Loucy (cell line): ENCODE measurements around the gene TAS2R4.
A peak's percentile ranks its signal among the peaks of the same experiment; 100 is the strongest.

Experiments used
- H2AFZ ChIP-seq: fragments of 200-600 bp; sonication (generic); 2 replicates; pipeline ENCODE4 v1.6.0; 2016; ENCODE audit warnings: antibody characterized with exemption, mild to moderate bottlenecking, low read length, moderate library complexity
- H3F3A ChIP-seq: fragments of 200-600 bp; 2 replicates; pipeline ENCODE4 v1.6.0; 2016; ENCODE audit warnings: antibody characterized with exemption, low read depth, mild to moderate bottlenecking
- H3K27me3 ChIP-seq: fragments of 200-600 bp; sonication (generic); 2 replicates; pipeline ENCODE4 v1.6.1; 2014; ENCODE audit warnings: low read length, mild to moderate bottlenecking; ENCODE audit not compliant: insufficient read depth, poor library complexity, severe bottlenecking
- H3K36me3 ChIP-seq: fragments of 200-600 bp; sonication (generic); 2 replicates; pipeline ENCODE4 v1.6.1; 2016; ENCODE audit warnings: low read length; ENCODE audit not compliant: insufficient read depth
- H3K4me1 ChIP-seq: fragments of 200-600 bp; sonication (generic); 2 replicates; pipeline ENCODE4 v1.5.1; 2014; ENCODE audit warnings: low read length, mild to moderate bottlenecking; ENCODE audit not compliant: insufficient read depth, poor library complexity, severe bottlenecking
- H3K4me2 ChIP-seq: fragments of 200-600 bp; sonication (generic); 2 replicates; pipeline ENCODE4 v1.6.0; 2014; ENCODE audit warnings: antibody characterized with exemption, low read length, low read depth, mild to moderate bottlenecking; ENCODE audit not compliant: poor library complexity, severe bottlenecking
- H3K4me3 ChIP-seq: fragments of 200-600 bp; sonication (generic); 2 replicates; pipeline ENCODE4 v1.5.1; 2014; ENCODE audit warnings: low read length, mild to moderate bottlenecking, mixed read lengths; ENCODE audit not compliant: poor library complexity, severe bottlenecking
- H3K79me2 ChIP-seq: fragments of 200-600 bp; sonication (generic); 2 replicates; pipeline ENCODE4 v1.6.1; 2014; ENCODE audit warnings: low read length; ENCODE audit not compliant: insufficient read depth
- H3K9ac ChIP-seq: fragments of 200-600 bp; sonication (generic); 2 replicates; pipeline ENCODE4 v1.6.0; 2014; ENCODE audit warnings: mild to moderate bottlenecking, low read depth, low read length, moderate library complexity; ENCODE audit not compliant: poor library complexity, severe bottlenecking
- H3K9me2 ChIP-seq: fragments of 200-600 bp; sonication (generic); replicated peaks from 2 replicates; pipeline ENCODE4 v1.6.1; 2016; ENCODE audit warnings: low read depth, low read length, mixed read lengths
- H3K9me3 ChIP-seq: fragments of 200-600 bp; sonication (generic); 2 replicates; pipeline ENCODE4 v1.6.1; 2014; ENCODE audit warnings: mild to moderate bottlenecking, antibody characterized with exemption, low read length, low read depth; ENCODE audit not compliant: insufficient read depth
- H4K20me1 ChIP-seq: fragments of 200-600 bp; sonication (generic); 2 replicates; pipeline ENCODE4 v1.6.0; 2014; ENCODE audit warnings: antibody characterized with exemption, low read length, mild to moderate bottlenecking; ENCODE audit not compliant: insufficient read depth, poor library complexity, severe bottlenecking
- CTCF ChIP-seq: fragments of 200-600 bp; sonication (generic); conservative IDR thresholded peaks from 2 replicates; pipeline ENCODE4 v1.5.1; 2014; ENCODE audit warnings: mild to moderate bottlenecking, antibody characterized with exemption, low read length
- EZH2phosphoT487 ChIP-seq: fragments of 200-600 bp; IDR thresholded peaks from 2 replicates; pipeline ENCODE4 v1.6.1; 2018; ENCODE audit warnings: antibody characterized with exemption, mild to moderate bottlenecking, moderate library complexity, borderline replicate concordance

Gene TAS2R4

GRCh38 chr7:141737118-141737835, 39.2 kb upstream of the TAS2R4 start:
- H3F3A ChIP-seq: peaks cover 4% of the 10 kb centered on the region; the same call in 1 of the 2 replicates
- peak overlapping the region; percentile 84 for H3K9ac ChIP-seq
- peaks cover 40% of the 10 kb centered on the region for H3K79me2 ChIP-seq
- H3K36me3 ChIP-seq: peaks cover 7% of the 10 kb centered on the region
- peak overlapping the region; percentile 82 for H3K4me2 ChIP-seq
- no peaks in the 10 kb centered on the region for H3K9me2 ChIP-seq
- H3K27me3 ChIP-seq: no peaks in the 10 kb centered on the region
- TF ChIP-seq EZH2phosphoT487 (no peak), CTCF (no peak)
- peak overlapping the region; percentile 98 for H3K4me3 ChIP-seq
- H2AFZ ChIP-seq: peak overlapping the region; percentile 75
- no peaks in the 10 kb centered on the region for H3K9me3 ChIP-seq
- peaks cover 39% of the 10 kb centered on the region for H3K4me1 ChIP-seq
- H4K20me1 ChIP-seq: peaks cover 38% of the 10 kb centered on the region

GRCh38 chr7:141737836-141738591, 38.5 kb upstream of the TAS2R4 start, which contains the start of gene SSBP1:
Gene SSBP1, plus strand, starts transcription at chr7:141738358. Its CDS starts 809 bp downstream, at chr7:141739167.
- H3K9me2 ChIP-seq: no peaks in the 10 kb centered on the region

GRCh38 chr7:141738592-141739013, 37.9 kb upstream of the TAS2R4 start:
- Histone ChIP-seq H3K9me2 (no peaks in the 10 kb centered on the region), H3F3A (peaks cover 4% of the 10 kb centered on the region; the same call in 1 of the 2 replicates), H2AFZ (peak overlapping the region; percentile 77), H3K9ac (peak overlapping the region; percentile 89), H3K36me3 (peaks cover 19% of the 10 kb centered on the region), H3K9me3 (no peaks in the 10 kb centered on the region), H4K20me1 (peaks cover 50% of the 10 kb centered on the region), H3K27me3 (no peaks in the 10 kb centered on the region), H3K79me2 (peaks cover 44% of the 10 kb centered on the region), H3K4me3 (peak overlapping the region; percentile 98), H3K4me2 (peak overlapping the region; percentile 97), H3K4me1 (peaks cover 40% of the 10 kb centered on the region)
- no peak for TF ChIP-seq CTCF
- no peak for TF ChIP-seq EZH2phosphoT487

More at GRCh38 chr7:141737836-141738591, 38.5 kb upstream of the TAS2R4 start, which contains the start of gene SSBP1:
- Histone ChIP-seq H3K9ac (peak within 1 kb of the TSS; percentile 89), H3K4me2 (peak within 1 kb of the TSS; percentile 97), H3F3A (peaks cover 4% of the 10 kb centered on the region; the same call in 1 of the 2 replicates), H3K79me2 (peaks cover 44% of the 10 kb centered on the region), H3K36me3 (peaks cover 13% of the 10 kb centered on the region), H3K4me3 (peak within 1 kb of the TSS; percentile 98), H3K4me1 (peaks cover 40% of the 10 kb centered on the region), H4K20me1 (peaks cover 44% of the 10 kb centered on the region), H3K27me3 (no peaks in the 10 kb centered on the region), H3K9me3 (no peaks in the 10 kb centered on the region), H2AFZ (peak within 1 kb of the TSS; percentile 77)
- no peak for TF ChIP-seq EZH2phosphoT487
- peak; percentile 94 for TF ChIP-seq CTCF
